HG02798 (cell line): ENCODE measurements around the gene HDAC4.

ENCODE experiments used
- ATAC-seq: cut with Tn5 transposase; IDR thresholded peaks from one replicate; pipeline ENCODE4 v1.9.1; 2021; ENCODE audit warnings: mild to moderate bottlenecking; ENCODE audit not compliant: unreplicated experiment, poor library complexity

The HDAC4 gene

GRCh38 chr2:239399433-239399920, 1.3 kb downstream of the HDAC4 start:
- no peak for ATAC-seq

GRCh38 chr2:239398521-239398921, 2.3 kb downstream of the HDAC4 start:
- no peak for ATAC-seq

- ATAC-seq: no peak
Measured at GRCh38 chr2:239397931-239398471, 2.8 kb downstream of the HDAC4 start.

- no peak for ATAC-seq
Measured at GRCh38 chr2:239396881-239397681, 3.7 kb downstream of the HDAC4 start.

- ATAC-seq: no peak
Measured at GRCh38 chr2:239395524-239395923, 5.3 kb downstream of the HDAC4 start.

- no peak for ATAC-seq
Measured at GRCh38 chr2:239394978-239395377, 5.8 kb downstream of the HDAC4 start.

GRCh38 chr2:239394346-239394945, 6.4 kb downstream of the HDAC4 start:
- no peak for ATAC-seq

- ATAC-seq: no peak
Measured at GRCh38 chr2:239393941-239394340, 6.9 kb downstream of the HDAC4 start.

GRCh38 chr2:239393388-239393940, 7.4 kb downstream of the HDAC4 start:
- no peak for ATAC-seq

GRCh38 chr2:239392688-239393387, 8.0 kb downstream of the HDAC4 start:
- ATAC-seq: no peak

- ATAC-seq: no peak
Measured at GRCh38 chr2:239392072-239392357, 8.8 kb downstream of the HDAC4 start.

GRCh38 chr2:239391286-239392071, 9.3 kb downstream of the HDAC4 start:
- ATAC-seq: no peak

- ATAC-seq: no peak
Measured at GRCh38 chr2:239390546-239391285, 10.1 kb downstream of the HDAC4 start.

- no peak for ATAC-seq
Measured at GRCh38 chr2:239389414-239390329, 11.1 kb downstream of the HDAC4 start.

- no peak for ATAC-seq
Measured at GRCh38 chr2:239388236-239389151, 12.3 kb downstream of the HDAC4 start.

- ATAC-seq: no peak
Measured at GRCh38 chr2:239387811-239388210, 13.0 kb downstream of the HDAC4 start.

GRCh38 chr2:239386872-239387445, 13.9 kb downstream of the HDAC4 start:
- ATAC-seq: no peak
